Adrenal gland (tissue), 12 donors: ENCODE data around the gene PDE6G. TPM values are rescaled to one million over a fixed set of nuclear protein-coding genes. Genes with fewer than 3 reads are reported as not detected.
A peak's percentile ranks its signal among the peaks of the same experiment; 100 is the strongest.
"Not testable (repeated sequence)": the region's sequence is repeated elsewhere in the genome, so short reads cannot be mapped to it uniquely, and the experiment has no call there.

Experiments
- DNase-seq, 7 donors: peaks; one replicate each; pipeline ENCODE4 v3.0.0-alpha.2; 2019 to 2020
- H3K27ac ChIP-seq, 5 donors: fragments of 200-600 bp; sonication (generic) in 4 of 5; 1 replicate in 3 of 5; 2 replicates in 2 of 5; pipeline versions ENCODE4 v1.5.1 to v1.8.0; 2016 to 2020; ENCODE audit warnings: mild to moderate bottlenecking in 1 of 5
- H3K27me3 ChIP-seq: fragments of 200-600 bp; 2 replicates; pipeline ENCODE4 v1.8.0; 2021
- H3K36me3 ChIP-seq, 2 donors: fragments of 200-600 bp; replicated peaks in 1 of 2; 1 replicate in 1 of 2; 2 replicates in 1 of 2; pipeline versions ENCODE4 v1.5.1 to v1.8.0; 2018 to 2022
- H3K4me1 ChIP-seq, 2 donors: fragments of 200-600 bp; replicated peaks in 1 of 2; 1 replicate in 1 of 2; 2 replicates in 1 of 2; pipeline versions ENCODE4 v1.5.1 to v1.8.0; 2018 to 2021
- H3K4me3 ChIP-seq, 4 donors: fragments of 200-600 bp; sonication (generic) in 3 of 4; one replicate each; pipeline ENCODE4 v1.5.1; 2016 to 2018
- H3K9me3 ChIP-seq, 3 donors: fragments of 200-600 bp; sonication (generic) in 1 of 3; replicated peaks in 1 of 3; 1 replicate in 2 of 3; 2 replicates in 1 of 3; pipeline versions ENCODE4 v1.5.1 to v1.8.0; 2016 to 2021
- CTCF ChIP-seq, 6 experiments: fragments of 450-650 bp in 4 of 6; fragments of 200-600 bp in 2 of 6; sonication (generic) in 1 of 6; IDR thresholded peaks; 1 replicate in 5 of 6; 2 replicates in 1 of 6; pipeline versions ENCODE4 v1.5.1 to v1.8.0; 2016 to 2021; ENCODE audit warnings: antibody characterized with exemption in 6 of 6, mild to moderate bottlenecking in 2 of 6, moderate library complexity in 1 of 6
- POLR2A ChIP-seq, 2 donors: fragments of 450-650 bp; IDR thresholded peaks; one replicate each; pipeline ENCODE4 v1.6.1; 2017; ENCODE audit warnings: antibody characterized with exemption in 2 of 2, mild to moderate bottlenecking in 2 of 2, moderate library complexity in 1 of 2
- WGBS, 4 donors: extraction: QIAGEN DNeasy Blood & Tissue Kit in 2 of 4; methylation state at CpG; one replicate each; pipeline versions ENCODE4 v1.1.5 to v1.1.7; 2013 to 2017; 5-methylcytosine and 5-hydroxymethylcytosine counted together
- intact Hi-C, 2 donors: fragments of 100-400 bp; cut with DNase I; formaldehyde crosslinking; loops; one replicate each; pipeline versions ENCODE4 v1.14.1 to v1.15.0; 2022 to 2023
- polyA plus RNA-seq, 3 donors: library from polyadenylated mRNA; stranded (reverse); fragments of 200-250 nt in 2 of 3; fragments of 350-450 nt in 1 of 3; fragmentation: Illumina TruSeq in 1 of 3; extraction: RNeasy Lipid Tissue Mini Kit (QIAGEN cat#74804) in 1 of 3; gene quantifications; one replicate each; pipeline ENCODE4 v1.2.3, GENCODE V29; 2013 to 2014
- total RNA-seq, 9 donors: library from RNA; depleted of rRNA in 4 of 9; stranded (reverse); fragments of >200 nt in 4 of 9; fragments of 120-200 nt in 1 of 9; fragmentation: NEBNext Ultra II Directional in 1 of 9; extraction: Animal tissue kit (Norgen Biotek cat#: 25700) in 1 of 9; gene quantifications; one replicate each; pipeline versions ENCODE4 v1.1.0 to v1.2.4, GENCODE V29; 2013 to 2023
- donor health status: healthy with polysubstance abuse.
- donor health status: Bipolar disorder and iron deficiency.
- donor health status: DM: yes; HTN: yes; CAD: no.
- donor health status: DM: no; HTN: no; CAD: no.
- donor health status: DM: no; HTN: no; CAD: no.
- donor health status: DM: yes; HTN: yes; CAD: no.

The PDE6G gene
- total and polyA plus RNA-seq, 12 donors = 0.35 to 5.9 (median 1.8) TPM; not detected in 3

DNA sequence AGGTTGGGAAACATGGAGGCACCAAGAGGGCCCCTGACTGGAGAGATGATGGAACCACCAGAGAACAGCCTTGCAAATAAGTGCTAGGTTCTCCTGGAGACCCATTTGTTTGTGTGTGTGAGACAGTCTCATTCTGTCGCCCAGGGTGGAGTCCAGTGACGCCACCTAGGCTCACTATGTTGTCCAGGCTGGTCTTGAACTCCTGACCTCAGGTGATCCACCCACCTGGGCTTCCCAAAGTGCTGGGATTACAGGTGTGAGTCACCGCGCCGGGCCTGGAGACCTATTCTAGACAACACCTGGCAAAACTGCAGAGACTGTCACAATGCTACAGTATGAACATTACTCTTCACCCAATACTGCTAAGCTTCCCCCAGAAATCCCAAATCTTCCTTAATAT lies 20.9 kb downstream of the PDE6G start:
- Histone ChIP-seq H3K27me3 (no peaks in the 10 kb centered on the region), H3K27ac (no peak overlapping the region), H3K9me3 (no peaks in the 10 kb centered on the region), H3K4me3 (peak overlapping the region in 1 of 4 donors; percentile 100), H3K36me3 (no peaks in the 10 kb centered on the region), H3K4me1 (peaks cover 10 to 36% of the 10 kb centered on the region in 2 donors)
- 69 to 94% (median 87%) methylated on average over 4 to 5 of the region's 5 CpGs for WGBS, 4 donors
- DNase-seq = no peak
- intact Hi-C loops = no loop called here
- TF ChIP-seq POLR2A (IDR thresholded peaks at IDR 0.05) = no peak
- TF ChIP-seq CTCF (IDR thresholded peaks at IDR 0.05) = no peak

GRCh38 chr17:81631482-81631881 lies 24.9 kb downstream of the PDE6G start:
- intact Hi-C loops = no loop called here
- TF ChIP-seq CTCF (IDR thresholded peaks at IDR 0.05) (no peak), POLR2A (IDR thresholded peaks at IDR 0.05) (no peak)
- no peaks in the 10 kb centered on the region for H3K9me3 ChIP-seq
- H3K27me3 ChIP-seq = no peaks in the 10 kb centered on the region
- no peak overlapping the region for H3K4me3 ChIP-seq
- whole genome bisulfite sequencing, 4 donors = 77 to 93% (median 91%) methylated on average over 7 of the region's 7 CpGs
- no peak overlapping the region for H3K27ac ChIP-seq
- H3K36me3 ChIP-seq = peaks cover 0 to 33% of the 10 kb centered on the region in 2 donors
- H3K4me1 ChIP-seq = peaks cover 10 to 30% of the 10 kb centered on the region in 2 donors
- no peak for DNase-seq

GRCh38 chr17:81630274-81630673 lies 26.1 kb downstream of the PDE6G start:
- intact Hi-C loops = no loop called here
- Histone ChIP-seq H3K36me3 (peaks cover 0 to 45% of the 10 kb centered on the region in 2 donors), H3K4me1 (peaks cover under 1 to 20% of the 10 kb centered on the region in 2 donors), H3K27me3 (no peaks in the 10 kb centered on the region), H3K9me3 (no peaks in the 10 kb centered on the region), H3K27ac (no peak overlapping the region), H3K4me3 (no peak overlapping the region)
- DNase-seq = no peak
- TF ChIP-seq POLR2A (IDR thresholded peaks at IDR 0.05) (no peak), CTCF (IDR thresholded peaks at IDR 0.05) (no peak)
- 79 to 87% (median 83%) methylated on average over 8 of the region's 8 CpGs for WGBS, 4 donors

GRCh38 chr17:81621494-81622130 lies 34.7 kb downstream of the PDE6G start:
- intact Hi-C loops = no loop called here

DNA sequence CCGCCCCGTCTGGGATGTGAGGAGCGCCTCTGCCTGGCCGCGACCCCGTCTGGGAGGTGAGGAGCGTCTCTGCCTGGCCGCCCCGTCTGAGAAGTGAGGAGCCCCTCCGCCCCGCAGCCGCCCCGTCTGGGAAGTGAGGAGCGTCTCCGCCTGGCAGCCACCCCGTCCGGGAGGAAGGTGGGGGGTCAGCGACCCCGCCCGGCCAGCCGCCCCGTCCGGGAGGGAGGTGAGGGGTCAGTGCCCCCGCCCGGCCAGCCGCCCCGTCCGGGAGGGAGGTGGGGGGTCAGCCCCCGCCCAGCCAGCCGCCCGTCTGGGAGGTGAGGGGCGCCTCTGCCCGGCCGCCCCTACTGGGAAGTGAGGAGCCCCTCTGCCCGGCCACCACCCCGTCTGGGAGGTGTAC lies 38.0 kb downstream of the PDE6G start:
- intact Hi-C loops, H3K27ac ChIP-seq, H3K27me3 ChIP-seq, DNase-seq, H3K9me3 ChIP-seq, H3K4me3 ChIP-seq: not testable (repeated sequence)
- Histone ChIP-seq H3K4me1 (peaks cover 30 to 48% of the 10 kb centered on the region in 2 donors), H3K36me3 (peaks cover 0 to 62% of the 10 kb centered on the region in 2 donors)
- WGBS, 4 donors = 95 to 97% (median 97%) methylated on average over 4 to 26 of the region's 36 CpGs; no CpG with 5 or more reads in 1 of the 4 donors

More at GRCh38 chr17:81621494-81622130, 34.7 kb downstream of the PDE6G start:
- TF ChIP-seq CTCF (IDR thresholded peaks at IDR 0.05) = no peak
- TF ChIP-seq POLR2A (IDR thresholded peaks at IDR 0.05) = peak in 1 of 2 donors; percentile 53
- no peak overlapping the region for H3K4me3 ChIP-seq
- WGBS, 4 donors = 39 to 54% (median 43%) methylated on average over 9 to 11 of the region's 11 CpGs
- DNase-seq = peak; percentile 50 to 94 (median 90)
- no peaks in the 10 kb centered on the region for H3K9me3 ChIP-seq
- H3K27ac ChIP-seq = peak overlapping the region; percentile 12 to 90 (median 72)
- H3K36me3 ChIP-seq = peaks cover 0 to 80% of the 10 kb centered on the region in 2 donors
- peaks cover 19 to 22% of the 10 kb centered on the region in 2 donors for H3K4me1 ChIP-seq
- H3K27me3 ChIP-seq = no peaks in the 10 kb centered on the region
